HG02973 (cell line): ENCODE data around the gene CEP43.

ENCODE experiments used
- ATAC-seq: cut with Tn5 transposase; IDR thresholded peaks from one replicate; pipeline ENCODE4 v1.9.1; 2021; ENCODE audit warnings: moderate library complexity; ENCODE audit not compliant: unreplicated experiment

CEP43 gene

DNA sequence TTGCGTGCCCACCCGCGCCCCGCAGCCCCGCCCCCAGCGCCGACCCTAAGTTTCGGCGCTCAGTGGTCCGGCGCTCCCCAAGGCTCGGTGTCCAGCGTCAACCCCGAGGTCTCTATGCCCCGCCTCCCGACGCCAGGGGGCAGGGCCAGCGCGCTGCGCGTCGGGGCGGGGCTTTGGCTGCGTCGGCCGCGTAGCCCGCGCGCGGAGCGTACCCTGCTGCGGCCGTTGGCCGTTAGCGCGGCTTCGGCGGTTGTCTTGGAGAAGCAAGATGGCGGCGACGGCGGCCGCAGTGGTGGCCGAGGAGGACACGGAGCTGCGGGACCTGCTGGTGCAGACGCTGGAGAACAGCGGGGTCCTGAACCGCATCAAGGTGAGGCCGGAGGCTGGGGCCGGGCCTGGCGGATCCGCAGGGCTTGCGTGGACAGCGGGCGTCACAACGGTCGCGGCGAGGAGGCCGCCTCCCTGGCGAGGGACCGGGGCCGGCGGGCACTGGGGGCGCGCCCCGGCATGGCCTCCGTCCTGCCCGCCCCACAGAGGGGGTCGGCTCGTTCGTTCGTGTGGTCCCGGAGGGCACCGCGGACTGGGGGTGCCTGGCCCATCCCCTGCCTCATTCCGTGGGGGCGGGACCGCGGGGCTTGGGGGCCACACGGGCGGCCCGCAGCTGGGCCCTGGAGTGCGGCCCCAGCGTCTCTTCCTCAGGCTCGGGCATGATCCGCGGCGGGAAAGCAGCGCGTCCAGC is at the start of gene CEP43:
CEP43 (plus strand) TSS at position 253 of the 739 bp plus-strand sequence; CDS start at position 269, 16 bp downstream.
- peak; percentile 86 for ATAC-seq

- peak; percentile 2 for ATAC-seq
Observed at GRCh38 chr6:166949528-166950442, 49.4 kb upstream of the CEP43 start.

DNA sequence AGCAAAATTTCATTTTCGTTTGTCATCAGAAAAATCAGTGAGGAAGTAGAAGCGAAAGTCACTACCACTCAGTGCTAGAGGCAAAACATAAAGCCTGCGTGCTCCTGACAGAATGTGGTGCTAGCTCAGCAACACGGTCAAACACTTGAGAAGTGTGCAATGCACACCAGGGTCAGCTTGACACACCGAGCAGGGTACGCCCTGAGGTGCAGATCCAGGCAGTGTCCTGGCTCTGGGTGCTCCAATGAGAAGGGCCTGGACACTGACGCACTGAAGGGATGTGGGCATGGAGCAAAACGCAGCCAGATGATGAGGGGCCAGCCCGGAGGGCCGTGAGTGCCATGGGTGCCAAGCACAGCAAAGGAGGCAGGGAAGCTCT is 48.8 kb upstream of the CEP43 start:
- ATAC-seq = peak; percentile 45

- peak; percentile 92 for ATAC-seq
Observed at GRCh38 chr6:166950892-166951669, 48.1 kb upstream of the CEP43 start.

- ATAC-seq = no peak
Observed at GRCh38 chr6:166951670-166952060, 47.5 kb upstream of the CEP43 start.

DNA sequence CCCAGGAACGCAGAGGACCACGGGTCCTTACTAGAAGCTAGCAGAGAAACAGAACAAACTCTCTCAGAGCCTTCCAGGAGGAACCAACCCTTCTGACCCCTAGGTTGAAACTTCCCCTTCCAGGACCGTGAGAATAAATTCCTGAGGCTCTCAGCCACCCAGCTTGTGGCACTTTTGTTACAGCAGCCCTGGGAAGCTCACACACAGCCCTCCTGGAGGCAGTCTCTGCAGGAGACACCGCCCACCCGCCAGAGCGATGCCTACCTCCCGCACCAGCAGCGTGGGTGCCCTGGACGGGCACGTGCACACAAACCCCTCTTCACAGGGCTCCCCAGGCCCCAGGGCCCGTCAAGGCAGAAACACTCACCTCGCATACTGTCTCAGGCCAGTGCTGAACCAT is 47.1 kb upstream of the CEP43 start:
- no peak for ATAC-seq

DNA sequence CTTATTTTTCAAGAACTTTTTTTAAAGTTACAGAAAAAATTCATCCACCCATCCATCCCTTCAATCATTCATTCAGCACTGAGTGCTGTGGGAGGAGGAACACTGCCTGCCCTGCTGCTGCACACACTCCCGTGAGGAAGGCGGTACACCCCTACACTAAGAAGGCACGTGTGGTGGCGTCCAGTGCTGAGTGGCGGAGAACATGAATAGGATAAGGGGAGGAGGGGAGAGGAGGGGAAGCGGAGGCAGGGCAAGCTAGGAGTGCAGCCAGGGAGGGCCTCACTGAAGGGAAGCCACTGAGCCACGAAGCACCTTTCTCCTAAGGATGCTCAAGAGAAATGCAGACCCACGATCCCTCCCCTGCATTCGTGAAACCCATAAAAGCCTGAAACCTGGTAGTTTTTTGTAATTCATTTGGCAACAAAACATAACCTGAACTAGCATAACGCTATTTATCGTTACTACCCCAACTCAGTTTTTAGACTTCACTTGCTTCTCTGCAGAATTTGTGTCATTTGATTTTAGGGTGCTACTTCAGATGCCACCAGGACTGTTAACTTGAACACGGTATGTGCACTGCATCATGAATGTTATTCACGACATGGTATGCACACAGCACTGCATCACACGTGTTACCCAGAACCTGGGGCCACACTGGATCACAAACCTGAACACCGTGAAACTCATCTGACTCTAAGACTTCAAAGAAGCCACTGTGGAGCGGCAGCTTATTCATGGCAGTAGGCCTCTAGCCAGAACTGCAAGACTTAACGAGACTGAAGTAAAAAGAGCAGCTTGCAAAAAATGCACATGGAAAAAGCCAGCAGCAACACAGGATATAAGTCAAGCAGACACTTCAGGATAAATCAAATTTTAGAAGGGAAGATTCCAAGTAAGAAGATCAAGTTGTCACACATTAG is 46.4 kb upstream of the CEP43 start:
- ATAC-seq = no peak

DNA sequence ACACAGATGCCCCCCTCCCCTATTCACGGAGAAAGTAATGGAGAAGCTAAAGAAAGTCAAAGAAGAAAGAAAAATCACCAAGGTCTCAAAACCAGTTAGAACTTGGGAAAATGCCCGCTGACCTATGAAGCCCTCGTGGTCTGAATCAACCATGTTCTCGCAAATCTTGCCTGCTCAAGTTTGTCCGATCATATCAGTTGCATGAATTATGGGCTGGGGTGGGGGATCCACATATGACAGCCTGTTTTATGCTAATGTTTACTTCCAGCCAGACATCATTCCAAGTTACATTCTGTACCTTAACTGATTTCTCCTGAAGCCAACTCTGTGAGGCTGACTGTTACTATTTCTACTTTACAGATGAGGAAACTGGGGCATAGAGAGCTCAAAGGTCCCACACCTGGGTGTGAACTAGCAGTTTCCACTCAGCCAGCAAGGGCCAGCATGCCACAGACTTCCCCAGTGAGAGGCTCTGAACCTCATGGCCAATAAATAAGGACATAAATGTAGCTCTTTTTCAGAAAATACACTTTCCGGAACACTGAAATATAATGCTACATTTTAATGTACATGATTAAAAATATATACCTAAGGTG is 45.0 kb upstream of the CEP43 start:
- ATAC-seq = no peak

- no peak for ATAC-seq
Observed at GRCh38 chr6:166955121-166955864, 43.9 kb upstream of the CEP43 start.

- peak; percentile 1 for ATAC-seq
Observed at GRCh38 chr6:166955865-166956443, 43.2 kb upstream of the CEP43 start.

- ATAC-seq = peak; percentile 66
Observed at GRCh38 chr6:166956444-166957086, 42.6 kb upstream of the CEP43 start, which contains the start of gene RNASET2. Gene RNASET2 (minus strand): TSS chr6:166956550. CDS start chr6:166956182, 368 bp downstream.

DNA sequence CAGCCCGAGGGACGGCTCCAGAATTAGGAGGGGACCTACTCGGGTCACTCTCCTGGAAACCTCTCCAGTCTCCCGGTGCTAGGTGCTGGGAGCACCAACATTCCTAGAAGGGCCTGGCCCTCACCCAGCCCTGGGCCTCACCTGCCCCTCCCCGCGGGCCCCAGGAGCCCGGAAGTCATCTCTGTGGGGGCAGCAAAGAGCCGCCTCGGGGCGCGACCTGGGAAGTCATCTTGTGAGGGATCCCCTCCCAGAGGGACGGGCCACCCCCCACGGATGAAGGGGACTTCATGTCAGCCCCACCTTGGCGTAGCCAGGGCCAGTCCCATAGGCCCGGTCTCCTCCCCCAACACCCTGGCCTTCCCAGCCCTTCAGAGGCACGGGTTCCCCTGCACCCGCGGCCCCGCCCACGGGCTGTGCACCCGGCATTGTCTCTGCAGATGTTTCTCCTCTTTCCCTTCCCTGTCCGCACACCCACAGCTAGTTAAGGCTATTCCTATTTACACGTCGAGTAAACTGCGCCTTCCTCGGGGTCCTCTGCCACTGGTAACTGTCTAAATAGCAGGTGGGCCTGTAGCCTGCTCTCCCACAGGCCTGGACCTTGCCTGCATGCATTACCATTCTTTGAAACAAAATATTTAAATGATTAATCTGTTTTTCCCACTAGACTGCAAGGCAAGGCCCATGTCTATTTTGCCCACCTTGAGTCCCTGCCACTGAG is 42.0 kb upstream of the CEP43 start:
- ATAC-seq = peak; percentile 26

GRCh38 chr6:166957805-166958076 is 41.5 kb upstream of the CEP43 start:
- ATAC-seq = no peak

GRCh38 chr6:166958926-166959861 is 40.0 kb upstream of the CEP43 start:
- no peak for ATAC-seq

DNA sequence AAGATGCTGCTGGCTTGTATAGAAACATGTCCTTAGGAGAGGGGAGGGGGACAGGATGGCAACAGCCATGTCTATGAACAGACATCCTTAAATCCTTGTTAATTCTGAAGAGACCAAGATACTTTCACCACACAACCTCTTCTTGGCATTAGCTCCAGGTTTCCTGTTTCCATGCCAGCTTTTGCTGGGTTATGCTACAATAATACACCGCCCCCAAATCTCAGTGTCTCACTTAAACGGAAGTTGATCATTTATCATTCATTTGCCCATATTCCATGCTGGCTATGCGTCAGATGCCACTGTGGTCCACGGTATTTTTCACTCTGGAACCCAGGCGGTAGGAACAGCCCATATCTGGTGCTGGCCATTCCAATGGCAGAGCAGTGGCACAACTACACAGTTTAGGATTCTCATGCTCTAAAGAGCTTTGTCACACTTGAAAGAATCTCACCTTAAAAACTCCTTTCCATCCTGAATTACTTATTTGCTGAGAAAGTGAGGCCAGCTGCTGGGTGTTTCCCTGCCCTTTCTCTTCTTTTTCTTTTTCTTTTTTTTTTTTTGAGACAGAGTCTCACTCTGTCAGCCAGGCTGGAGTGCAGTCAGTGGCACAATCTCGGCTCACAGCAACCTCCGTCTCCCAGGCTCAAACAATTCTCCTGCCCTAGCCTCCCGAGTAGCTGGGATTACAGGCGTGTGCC is 39.1 kb upstream of the CEP43 start:
- ATAC-seq = no peak

GRCh38 chr6:166960609-166960978 is 38.6 kb upstream of the CEP43 start:
- no peak for ATAC-seq
